Measurements from ENCODE around the gene SPATA16.

- TF ChIP-seq CTCF (conservative IDR thresholded peaks at IDR 0.05; ENCODE audit: low read depth in 2 of 2), result no peak
- TF ChIP-seq CREB1 (CRISPR knock-in tag; IDR thresholded peaks at IDR 0.05; ENCODE audit: low read depth), result no peak
- TF ChIP-seq EZH2phosphoT487 (IDR thresholded peaks at IDR 0.05; ENCODE audit: unreplicated experiment), result no peak
These were observed 82.8 kb downstream of the SPATA16 start for GRCh38 chr3:173058229-173058628.
